GM19035 (cell line): ENCODE measurements around the gene FAM78A.

Source experiments
- ATAC-seq: cut with Tn5 transposase; IDR thresholded peaks from one replicate; pipeline ENCODE4 v1.9.1; 2021; ENCODE audit not compliant: unreplicated experiment

Gene FAM78A

DNA sequence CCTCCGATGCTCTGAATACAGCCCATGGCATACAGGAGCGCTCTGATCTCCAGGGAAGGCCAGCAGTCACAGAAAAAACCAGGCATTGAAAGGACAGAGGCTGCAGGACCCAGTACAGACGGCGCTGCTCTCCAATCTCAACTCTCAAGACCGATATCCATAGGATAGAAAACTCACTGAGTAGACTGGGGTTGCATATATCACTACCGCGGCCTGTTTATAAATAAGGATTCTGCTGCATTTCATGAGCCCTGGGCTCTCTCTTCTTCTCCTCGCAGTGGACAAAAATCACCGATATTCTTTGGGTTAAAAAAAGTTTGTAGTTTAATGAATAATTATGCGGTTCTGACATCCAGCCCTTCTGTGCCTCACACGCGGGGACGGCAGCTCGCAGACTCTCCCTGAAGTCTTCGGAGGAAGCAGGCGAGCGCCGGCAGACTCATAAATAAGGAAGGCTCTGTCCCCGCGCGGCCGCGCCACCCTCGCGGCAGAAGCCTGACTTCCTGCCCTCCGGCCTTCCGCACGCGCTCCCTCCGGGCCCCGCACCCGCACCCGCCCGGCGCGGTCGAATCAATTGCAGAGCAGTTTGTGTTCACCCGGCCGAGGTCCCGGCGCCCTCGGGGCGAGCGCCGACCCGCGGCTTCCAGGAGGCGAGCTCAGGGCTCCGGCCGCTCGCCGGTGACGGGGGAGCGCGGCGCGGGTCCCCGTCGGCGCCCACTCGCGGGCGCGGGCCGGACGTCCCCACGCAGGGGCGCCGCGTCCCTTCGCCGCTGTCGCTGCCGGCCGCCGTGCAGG lies at the start of gene FAM78A:
TSS of gene FAM78A (minus strand) at position 417 of the 795 bp plus-strand sequence. CDS start at position 86, 331 bp downstream.
- ATAC-seq: no peak

- no peak for ATAC-seq
Observed at GRCh38 chr9:131324736-131325679, 48.7 kb upstream of the FAM78A start.

DNA sequence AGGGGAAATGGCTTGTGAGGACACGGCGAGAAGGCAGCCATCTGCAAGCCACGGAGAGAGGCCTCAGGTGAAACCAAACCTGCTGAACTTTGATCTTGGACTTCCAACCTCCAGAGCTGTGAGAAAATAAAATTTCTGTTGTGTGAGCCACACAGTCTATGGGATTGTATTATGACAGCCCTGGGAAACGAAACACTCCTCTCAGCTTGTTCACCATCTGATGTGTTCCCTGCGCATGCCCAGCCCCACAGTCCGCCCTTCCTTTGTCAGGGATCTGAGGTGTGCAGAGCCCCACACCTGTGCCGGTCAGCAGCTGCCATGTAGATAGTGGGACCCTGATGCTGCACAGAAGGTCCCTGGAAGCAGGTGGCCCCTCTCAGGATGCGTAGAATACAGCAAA lies 47.3 kb upstream of the FAM78A start:
- no peak for ATAC-seq

DNA sequence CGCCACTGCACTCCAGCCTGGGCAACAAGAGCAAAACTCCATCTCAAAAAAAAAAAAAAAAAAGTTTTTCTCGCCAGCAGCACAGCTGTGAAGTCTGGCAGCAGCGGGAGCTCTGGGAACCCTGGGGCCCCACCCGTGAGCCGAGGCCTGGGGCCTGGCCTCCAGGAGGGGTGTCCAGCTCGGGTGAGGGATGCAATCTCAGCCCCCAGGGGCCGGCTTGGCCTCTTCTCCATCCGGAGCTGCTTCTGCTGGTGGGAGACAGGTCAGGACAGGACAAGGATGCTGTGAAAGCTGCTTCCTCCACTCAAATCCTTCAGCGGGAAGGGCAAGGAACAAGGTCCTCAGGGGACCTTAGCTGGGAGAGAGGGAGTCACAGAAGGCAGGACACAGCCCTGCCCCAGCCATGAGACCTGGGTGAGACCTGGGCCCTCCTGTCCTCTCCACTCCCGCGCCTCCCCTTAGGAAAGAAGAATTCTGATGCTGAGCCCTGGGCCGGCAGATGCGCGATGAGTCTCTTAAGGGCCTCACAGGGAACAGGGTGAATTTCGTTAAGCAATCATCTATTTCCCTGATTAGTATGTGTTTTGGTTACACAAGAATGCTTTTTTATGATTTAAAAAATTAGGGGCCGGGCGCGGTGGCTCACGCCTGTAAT lies 43.8 kb upstream of the FAM78A start:
- ATAC-seq: no peak

GRCh38 chr9:131319486-131319885 lies 43.2 kb upstream of the FAM78A start:
- no peak for ATAC-seq

DNA sequence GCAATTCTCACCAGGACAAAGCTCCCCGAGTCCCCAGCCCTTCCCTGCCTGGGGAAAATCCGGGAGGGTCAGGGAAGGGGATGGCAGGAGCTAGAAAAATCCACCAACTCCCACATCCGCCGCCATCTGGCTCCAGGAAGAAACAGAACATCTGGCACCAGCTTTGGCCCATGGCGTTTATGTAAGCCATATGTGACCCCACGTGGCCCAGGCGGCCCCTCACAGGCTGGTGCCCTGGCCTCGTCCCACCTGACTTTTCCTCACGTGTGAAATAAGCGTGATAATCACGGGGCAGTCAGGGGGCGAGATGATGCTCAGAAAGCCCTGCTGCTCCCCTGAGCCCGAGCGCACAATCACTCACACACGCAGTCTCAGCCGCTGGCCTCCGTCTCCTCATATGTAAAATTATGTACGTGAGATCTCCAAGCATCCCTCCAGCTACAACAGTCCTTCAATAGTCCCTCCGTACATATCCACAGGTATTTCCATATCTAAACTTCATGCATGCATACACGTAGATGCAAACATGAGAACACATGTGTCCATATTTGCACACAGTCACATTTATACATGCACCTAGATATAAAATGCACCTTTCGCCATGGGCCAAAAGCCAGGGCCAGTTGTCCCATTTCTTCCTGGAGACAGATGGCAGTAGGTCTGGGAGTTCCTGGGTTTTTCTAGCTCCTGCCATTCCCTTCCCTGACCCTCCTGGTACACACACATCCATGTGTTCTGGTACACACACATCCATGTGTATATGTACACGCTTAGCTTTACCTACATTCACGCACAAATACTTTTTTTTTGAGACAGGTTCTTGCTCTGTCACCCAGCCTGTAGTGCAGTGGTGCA lies 42.1 kb upstream of the FAM78A start:
- no peak for ATAC-seq

- no peak for ATAC-seq
Observed at GRCh38 chr9:131312822-131313770, 36.8 kb upstream of the FAM78A start.

GRCh38 chr9:131312246-131312645 lies 35.9 kb upstream of the FAM78A start:
- ATAC-seq: no peak

DNA sequence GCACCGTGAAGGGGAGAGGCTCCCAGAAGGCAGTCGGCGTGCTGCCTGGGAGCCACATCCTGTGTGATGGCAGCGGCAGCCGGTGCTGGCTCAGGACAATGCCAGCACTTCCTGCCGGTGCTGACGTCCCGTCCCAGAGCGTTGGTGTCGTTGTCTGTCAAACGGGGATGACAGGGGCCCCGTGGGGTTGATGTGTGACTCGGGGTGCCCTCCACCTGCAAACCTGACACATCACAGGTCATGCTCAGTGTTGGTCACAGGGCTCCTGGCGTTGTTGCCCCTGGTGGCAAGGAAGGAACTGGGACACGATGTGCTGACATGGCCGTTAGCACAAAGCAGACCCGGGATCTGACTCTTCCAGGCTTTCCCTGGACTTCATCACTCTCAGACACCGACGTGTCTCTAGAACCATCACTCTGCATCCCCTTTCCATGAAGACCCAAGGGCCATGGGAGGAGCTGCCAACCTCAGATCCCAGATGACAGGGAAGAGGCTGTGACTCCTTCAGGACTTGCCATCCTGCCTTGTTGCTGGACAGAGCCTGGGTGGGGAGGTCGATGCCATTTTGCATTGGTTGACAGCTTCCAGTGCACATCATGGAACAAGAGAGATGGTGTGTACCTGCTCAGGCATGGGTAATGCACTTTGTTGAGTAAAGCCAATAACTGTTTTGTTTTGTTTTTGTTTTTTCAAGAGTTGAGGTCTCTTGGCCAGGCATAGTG lies 34.7 kb upstream of the FAM78A start:
- no peak for ATAC-seq

GRCh38 chr9:131309530-131310276 lies 33.4 kb upstream of the FAM78A start:
- ATAC-seq: no peak

DNA sequence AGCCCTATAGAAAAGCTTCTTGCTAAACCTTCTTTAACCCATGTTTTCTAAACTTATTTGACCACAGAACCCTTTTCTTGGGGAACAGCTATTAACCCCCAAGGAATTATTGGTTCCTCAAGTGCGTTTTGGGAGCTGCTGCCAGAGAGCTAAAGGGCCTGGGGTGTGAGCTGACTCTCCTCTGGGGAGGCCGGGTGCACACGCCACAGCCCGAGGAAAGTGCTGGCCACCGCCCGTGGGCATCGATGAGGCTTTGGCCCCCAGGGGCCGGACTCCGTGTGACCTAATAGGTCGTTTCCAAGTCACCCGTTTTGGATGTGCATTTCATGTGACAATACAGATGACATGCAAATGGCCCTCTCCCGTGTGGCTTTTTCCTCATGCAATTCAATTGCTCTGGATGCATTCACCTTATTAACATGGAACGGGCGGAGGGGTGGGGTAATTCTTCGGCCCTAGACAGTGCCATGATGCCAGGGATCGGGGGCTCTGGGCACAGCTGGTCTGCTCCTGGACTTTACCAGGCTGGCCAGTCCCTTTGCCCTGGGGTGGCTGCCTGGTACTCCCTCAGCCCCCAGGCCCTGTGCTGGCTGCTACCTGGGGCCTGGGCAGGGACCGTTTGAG lies 32.7 kb upstream of the FAM78A start:
- ATAC-seq: no peak

DNA sequence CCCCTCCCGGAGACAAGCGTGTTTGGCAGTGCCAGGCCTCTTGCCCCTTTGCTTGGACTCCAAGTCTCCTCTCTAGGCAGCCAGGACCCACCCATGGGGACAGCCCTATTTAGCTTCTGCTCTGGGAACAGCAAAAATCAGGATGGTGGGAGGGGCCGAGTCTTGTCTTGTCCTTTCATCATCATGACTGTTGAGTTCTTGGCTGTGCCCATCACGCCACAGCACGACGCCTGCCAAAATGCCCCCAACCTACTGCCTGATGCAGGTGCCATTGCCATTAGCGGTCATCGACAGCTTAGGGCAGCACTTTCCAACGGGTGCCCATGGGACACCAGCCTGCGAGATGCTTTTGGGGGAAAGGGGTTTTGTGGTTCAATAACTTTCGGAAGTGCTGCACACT lies 32.1 kb upstream of the FAM78A start:
- no peak for ATAC-seq

- ATAC-seq: no peak
Observed at GRCh38 chr9:131307974-131308373, 31.7 kb upstream of the FAM78A start.

- ATAC-seq: no peak
Observed at GRCh38 chr9:131306397-131307004, 30.2 kb upstream of the FAM78A start.

DNA sequence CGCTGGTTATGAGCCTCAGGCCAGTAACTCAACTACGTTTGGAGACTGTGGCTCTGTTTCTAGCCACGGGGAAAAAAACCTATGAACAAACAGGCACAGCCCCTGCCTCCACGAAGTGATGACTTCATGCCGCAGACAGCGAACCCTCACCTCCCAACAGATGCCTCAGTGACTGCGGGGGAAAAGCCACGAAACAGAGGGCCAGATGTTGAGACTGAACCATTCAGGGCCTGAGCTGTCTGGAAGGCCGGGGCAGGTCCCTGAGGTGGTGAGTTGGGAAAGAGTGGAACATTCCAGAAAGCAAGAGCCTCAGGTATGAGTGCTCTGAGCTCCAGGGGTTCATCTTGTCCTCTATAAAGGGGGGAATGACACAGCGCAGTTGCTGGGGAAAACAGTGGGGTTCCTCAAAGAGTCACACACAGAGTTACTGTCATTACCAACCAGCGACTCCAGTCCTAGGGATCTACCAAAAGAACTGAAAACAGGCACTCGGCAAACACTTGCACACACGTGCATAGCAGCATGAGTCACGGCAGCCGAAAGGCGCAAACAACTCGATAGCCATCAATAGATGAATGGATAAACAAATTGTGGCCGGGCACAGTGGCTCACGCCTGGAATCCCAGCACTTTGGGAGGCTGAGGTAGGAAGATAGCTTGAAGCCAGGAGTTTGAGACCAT lies 28.5 kb upstream of the FAM78A start:
- no peak for ATAC-seq
